Measurements from ENCODE around the gene RNU1-3.
"Not testable (repeated sequence)": the region's sequence is repeated elsewhere in the genome, so short reads cannot be mapped to it uniquely, and the experiment has no call there.

Gene RNU1-3

GRCh38 chr1:16666502-16667413 lies at the start of gene RNU1-3:
RNU1-3 (minus strand) TSS chr1:16666948.
- H4K20me1 ChIP-seq (ENCODE audit: insufficient read depth, low read length); H3K4me3 ChIP-seq (ENCODE audit: low read length); H3K9ac ChIP-seq (ENCODE audit: low read length); H3K4me2 ChIP-seq (ENCODE audit: low read length); H3K4me1 ChIP-seq (ENCODE audit: low read length); H3K27me3 ChIP-seq (ENCODE audit: low read depth, low read length); H3K27ac ChIP-seq (ENCODE audit: low read length); H3K36me3 ChIP-seq (replicated peaks; ENCODE audit: low read depth, low read length); H2AFZ ChIP-seq (ENCODE audit: low read depth, low read length); H3K79me2 ChIP-seq (ENCODE audit: low read length); H3K9me3 ChIP-seq (ENCODE audit: insufficient read depth, low read length): not testable (repeated sequence)

GRCh38 chr1:16713480-16713879 lies 46.7 kb upstream of the RNU1-3 start:
- not testable (repeated sequence) for H3K9ac ChIP-seq (ENCODE audit: low read length)

GRCh38 chr1:16712984-16713383 lies 46.2 kb upstream of the RNU1-3 start:
- not testable (repeated sequence) for H3K4me3 ChIP-seq (ENCODE audit: low read length); H3K4me2 ChIP-seq (ENCODE audit: low read length); H3K4me1 ChIP-seq (ENCODE audit: low read length); H3K79me2 ChIP-seq (ENCODE audit: low read length); H3K9me3 ChIP-seq (ENCODE audit: insufficient read depth, low read length); H4K20me1 ChIP-seq (ENCODE audit: insufficient read depth, low read length); H2AFZ ChIP-seq (ENCODE audit: low read depth, low read length); H3K9ac ChIP-seq (ENCODE audit: low read length); H3K36me3 ChIP-seq (replicated peaks; ENCODE audit: low read depth, low read length); H3K27ac ChIP-seq (ENCODE audit: low read length)
- H3K27me3 ChIP-seq (ENCODE audit: low read depth, low read length), result peaks cover 16% of the 10 kb centered on the region

More at GRCh38 chr1:16713480-16713879, 46.7 kb upstream of the RNU1-3 start:
- not testable (repeated sequence) for H4K20me1 ChIP-seq (ENCODE audit: insufficient read depth, low read length); H3K4me3 ChIP-seq (ENCODE audit: low read length); H3K79me2 ChIP-seq (ENCODE audit: low read length); H3K9me3 ChIP-seq (ENCODE audit: insufficient read depth, low read length); H3K27ac ChIP-seq (ENCODE audit: low read length); H3K4me2 ChIP-seq (ENCODE audit: low read length); H3K36me3 ChIP-seq (replicated peaks; ENCODE audit: low read depth, low read length); H3K4me1 ChIP-seq (ENCODE audit: low read length); H2AFZ ChIP-seq (ENCODE audit: low read depth, low read length)
- peaks cover 21% of the 10 kb centered on the region for H3K27me3 ChIP-seq (ENCODE audit: low read depth, low read length)

- H3K4me1 ChIP-seq (ENCODE audit: low read length); H4K20me1 ChIP-seq (ENCODE audit: insufficient read depth, low read length); H3K79me2 ChIP-seq (ENCODE audit: low read length); H3K9me3 ChIP-seq (ENCODE audit: insufficient read depth, low read length); H3K27ac ChIP-seq (ENCODE audit: low read length); H3K9ac ChIP-seq (ENCODE audit: low read length); H3K4me2 ChIP-seq (ENCODE audit: low read length); H2AFZ ChIP-seq (ENCODE audit: low read depth, low read length); H3K36me3 ChIP-seq (replicated peaks; ENCODE audit: low read depth, low read length); H3K4me3 ChIP-seq (ENCODE audit: low read length): not testable (repeated sequence)
- H3K27me3 ChIP-seq (ENCODE audit: low read depth, low read length), result peaks cover 12% of the 10 kb centered on the region
These were observed 45.8 kb upstream of the RNU1-3 start for GRCh38 chr1:16712582-16712981.

- not testable (repeated sequence) for H3K4me2 ChIP-seq (ENCODE audit: low read length); H4K20me1 ChIP-seq (ENCODE audit: insufficient read depth, low read length); H3K27ac ChIP-seq (ENCODE audit: low read length); H3K79me2 ChIP-seq (ENCODE audit: low read length); H3K9ac ChIP-seq (ENCODE audit: low read length); H3K4me1 ChIP-seq (ENCODE audit: low read length); H3K4me3 ChIP-seq (ENCODE audit: low read length); H3K36me3 ChIP-seq (replicated peaks; ENCODE audit: low read depth, low read length); H3K9me3 ChIP-seq (ENCODE audit: insufficient read depth, low read length); H2AFZ ChIP-seq (ENCODE audit: low read depth, low read length); H3K27me3 ChIP-seq (ENCODE audit: low read depth, low read length)
These were observed 45.4 kb upstream of the RNU1-3 start for GRCh38 chr1:16712131-16712530.

- not testable (repeated sequence) for H3K4me1 ChIP-seq (ENCODE audit: low read length); H4K20me1 ChIP-seq (ENCODE audit: insufficient read depth, low read length); H3K9ac ChIP-seq (ENCODE audit: low read length); H2AFZ ChIP-seq (ENCODE audit: low read depth, low read length); H3K9me3 ChIP-seq (ENCODE audit: insufficient read depth, low read length); H3K36me3 ChIP-seq (replicated peaks; ENCODE audit: low read depth, low read length); H3K4me3 ChIP-seq (ENCODE audit: low read length); H3K4me2 ChIP-seq (ENCODE audit: low read length); H3K27me3 ChIP-seq (ENCODE audit: low read depth, low read length); H3K27ac ChIP-seq (ENCODE audit: low read length); H3K79me2 ChIP-seq (ENCODE audit: low read length)
These were observed 43.9 kb upstream of the RNU1-3 start for GRCh38 chr1:16710618-16711017.

GRCh38 chr1:16709659-16710087 lies 42.9 kb upstream of the RNU1-3 start:
- not testable (repeated sequence) for H3K4me1 ChIP-seq (ENCODE audit: low read length); H3K4me3 ChIP-seq (ENCODE audit: low read length); H3K36me3 ChIP-seq (replicated peaks; ENCODE audit: low read depth, low read length); H3K4me2 ChIP-seq (ENCODE audit: low read length); H3K79me2 ChIP-seq (ENCODE audit: low read length); H3K27me3 ChIP-seq (ENCODE audit: low read depth, low read length); H2AFZ ChIP-seq (ENCODE audit: low read depth, low read length); H4K20me1 ChIP-seq (ENCODE audit: insufficient read depth, low read length); H3K9ac ChIP-seq (ENCODE audit: low read length); H3K9me3 ChIP-seq (ENCODE audit: insufficient read depth, low read length); H3K27ac ChIP-seq (ENCODE audit: low read length)

GRCh38 chr1:16708704-16709103 lies 42.0 kb upstream of the RNU1-3 start:
- H3K4me2 ChIP-seq (ENCODE audit: low read length); H3K4me3 ChIP-seq (ENCODE audit: low read length); H3K9me3 ChIP-seq (ENCODE audit: insufficient read depth, low read length); H3K36me3 ChIP-seq (replicated peaks; ENCODE audit: low read depth, low read length); H3K9ac ChIP-seq (ENCODE audit: low read length); H3K4me1 ChIP-seq (ENCODE audit: low read length); H3K79me2 ChIP-seq (ENCODE audit: low read length); H3K27ac ChIP-seq (ENCODE audit: low read length); H3K27me3 ChIP-seq (ENCODE audit: low read depth, low read length); H2AFZ ChIP-seq (ENCODE audit: low read depth, low read length); H4K20me1 ChIP-seq (ENCODE audit: insufficient read depth, low read length): not testable (repeated sequence)

- not testable (repeated sequence) for H3K4me3 ChIP-seq (ENCODE audit: low read length); H2AFZ ChIP-seq (ENCODE audit: low read depth, low read length); H3K36me3 ChIP-seq (replicated peaks; ENCODE audit: low read depth, low read length); H3K9me3 ChIP-seq (ENCODE audit: insufficient read depth, low read length); H3K27me3 ChIP-seq (ENCODE audit: low read depth, low read length); H4K20me1 ChIP-seq (ENCODE audit: insufficient read depth, low read length); H3K9ac ChIP-seq (ENCODE audit: low read length); H3K4me2 ChIP-seq (ENCODE audit: low read length); H3K4me1 ChIP-seq (ENCODE audit: low read length); H3K79me2 ChIP-seq (ENCODE audit: low read length); H3K27ac ChIP-seq (ENCODE audit: low read length)
These were observed 40.7 kb upstream of the RNU1-3 start for GRCh38 chr1:16707130-16708093.
